GM12878 (cell line): ENCODE measurements around the gene IL1RL2. TPM values are rescaled to one million over a fixed set of nuclear protein-coding genes. Genes with fewer than 3 reads are reported as not detected.

Experiments
- ATAC-seq: fragments of 200-7000 bp; cut with Tn5 transposase; 3 replicates; pipeline ENCODE4 v1.9.1; 2020; ENCODE audit warnings: mild to moderate bottlenecking, moderate library complexity
- BruUV-seq: library from RNA; stranded (reverse); fragments of 400-500 nt; replicated peaks from 2 replicates; lab custom pipeline; 2021; lab: Mats Ljungman, UMichigan
- CTCF ChIA-PET: fragments of 300-600 bp; sonication (Branson Sonifier 250); formaldehyde crosslinking; extraction: SDS; loops from one replicate; lab custom pipeline; 2021; ENCODE audit warnings: inconsistent platforms; lab: Yijun Ruan, JAX
- POLR2A ChIA-PET: fragments of 350-600 bp; formaldehyde crosslinking; extraction: SDS; loops from one replicate; lab custom pipeline; 2021; ENCODE audit warnings: inconsistent platforms; lab: Charles Lee
- RAD21 ChIA-PET: fragments of 300-600 bp; sonication (Branson Sonifier 250); formaldehyde crosslinking; loops from one replicate; lab custom pipeline; 2023; ENCODE audit warnings: antibody characterized with exemption; ENCODE audit not compliant: unreplicated experiment; lab: Charles Lee
- SMC1A ChIA-PET: fragments of 300-600 bp; sonication (Branson Sonifier 250); formaldehyde crosslinking; loops from one replicate; lab custom pipeline; 2023; ENCODE audit not compliant: unreplicated experiment, uncharacterized antibody; lab: Charles Lee
- DNase-seq: peaks from one replicate; pipeline ENCODE4 v3.0.0-alpha.2; 2011; ENCODE audit warnings: low read depth, low spot score
- FAIRE-seq: peaks from 3 replicates; lab custom pipeline; 2011; peaks lifted over from hg19 to GRCh38; lab: Jason Lieb, UNC
- H2AFZ ChIP-seq: 2 replicates; pipeline ENCODE4 v1.6.0; 2011; ENCODE audit warnings: low read depth, low read length, control low read depth; ENCODE audit not compliant: control insufficient read depth
- H3K27ac ChIP-seq: 2 replicates; pipeline ENCODE4 v1.5.1; 2011; ENCODE audit warnings: control low read depth; ENCODE audit not compliant: control insufficient read depth, insufficient read depth
- H3K27me3 ChIP-seq, 2 experiments: replicated peaks in 1 of 2; 2 replicates each; pipeline versions ENCODE4 v1.6.0 to v1.6.1; 2011; ENCODE audit warnings: low read length in 1 of 2; ENCODE audit not compliant: control insufficient read depth in 2 of 2, insufficient read depth in 2 of 2
- H3K36me3 ChIP-seq, 2 experiments: 2 replicates each; pipeline ENCODE4 v1.5.1; 2011; ENCODE audit warnings: low read length in 1 of 2; ENCODE audit not compliant: control insufficient read depth in 2 of 2, insufficient read depth in 2 of 2
- H3K4me1 ChIP-seq: 2 replicates; pipeline ENCODE4 v1.6.1; 2011; ENCODE audit warnings: mild to moderate bottlenecking, low read length, moderate library complexity, mixed read lengths; ENCODE audit not compliant: control insufficient read depth, insufficient read depth
- H3K4me2 ChIP-seq: 2 replicates; pipeline ENCODE4 v1.6.0; 2011; ENCODE audit warnings: control low read depth; ENCODE audit not compliant: control insufficient read depth, insufficient read depth
- H3K4me3 ChIP-seq: fragments of 200-600 bp; sonication (generic); 2 replicates; pipeline ENCODE4 v1.5.1; 2016
- H3K79me2 ChIP-seq: 2 replicates; pipeline ENCODE4 v1.6.0; 2011; ENCODE audit warnings: low read length; ENCODE audit not compliant: control insufficient read depth, insufficient read depth
- H3K9ac ChIP-seq: 2 replicates; pipeline ENCODE4 v1.8.0; 2011; ENCODE audit warnings: low read length, control low read depth, mixed read lengths; ENCODE audit not compliant: control insufficient read depth, insufficient read depth
- H3K9me3 ChIP-seq: replicated peaks from 3 replicates; pipeline ENCODE4 v1.5.1; 2011; ENCODE audit warnings: mild to moderate bottlenecking, low read length; ENCODE audit not compliant: control insufficient read depth, insufficient read depth
- H4K20me1 ChIP-seq: 2 replicates; pipeline ENCODE4 v1.6.0; 2011; ENCODE audit not compliant: control insufficient read depth, insufficient read depth
- CEBPZ ChIP-seq: fragments of 150-350 bp; IDR thresholded peaks from 2 replicates; pipeline ENCODE4 v1.6.1; 2016; ENCODE audit warnings: low read depth, low read length
- ETV6 ChIP-seq, 2 experiments: fragments of 450-650 bp in 1 of 2; IDR thresholded peaks in 1 of 2; conservative IDR thresholded peaks in 1 of 2; 2 replicates each; pipeline ENCODE4 v1.6.1; 2014; ENCODE audit warnings: antibody characterized with exemption in 1 of 2, borderline replicate concordance in 1 of 2, low read depth in 1 of 2, mild to moderate bottlenecking in 1 of 2, moderate library complexity in 1 of 2
- MTA3 ChIP-seq: IDR thresholded peaks from 2 replicates; pipeline ENCODE4 v1.6.1; 2012; ENCODE audit warnings: low read length, inconsistent platforms, borderline replicate concordance
- NKRF ChIP-seq: fragments of 450-650 bp; conservative IDR thresholded peaks from 2 replicates; pipeline ENCODE4 v1.6.1; 2017; ENCODE audit warnings: mild to moderate bottlenecking, moderate library complexity
- PAX8 ChIP-seq: fragments of 450-650 bp; IDR thresholded peaks from 2 replicates; pipeline ENCODE4 v1.6.1; 2017; ENCODE audit warnings: mild to moderate bottlenecking, moderate library complexity
- PBX3 ChIP-seq: IDR thresholded peaks from 2 replicates; pipeline ENCODE4 v1.6.1; 2011; ENCODE audit warnings: mild to moderate bottlenecking, low read depth, low read length, moderate library complexity; ENCODE audit not compliant: insufficient replicate concordance
- PKNOX1 ChIP-seq: fragments of 450-650 bp; IDR thresholded peaks from 2 replicates; pipeline ENCODE4 v1.6.1; 2016; ENCODE audit warnings: mild to moderate bottlenecking
- RBBP5 ChIP-seq: fragments of 200-600 bp; sonication (generic); conservative IDR thresholded peaks from 2 replicates; pipeline ENCODE4 v1.6.1; 2016
- TCF12 ChIP-seq: IDR thresholded peaks from 2 replicates; pipeline ENCODE4 v1.6.1; 2011; ENCODE audit warnings: low read depth, mild to moderate bottlenecking, low read length
- TCF7 ChIP-seq: IDR thresholded peaks from 2 replicates; pipeline ENCODE4 v1.6.1; 2014; ENCODE audit warnings: antibody characterized with exemption, borderline replicate concordance
- ZBTB33 ChIP-seq: fragments of 450-650 bp; IDR thresholded peaks from 2 replicates; pipeline ENCODE4 v1.6.1; 2017; ENCODE audit warnings: mild to moderate bottlenecking
- ZZZ3 ChIP-seq: IDR thresholded peaks from 2 replicates; pipeline ENCODE4 v1.6.1; 2011; ENCODE audit warnings: low read depth; ENCODE audit not compliant: control insufficient read depth, insufficient read length
- WGBS: methylation state at CpG from one replicate; pipeline ENCODE4 v1.1.6; 2016; ENCODE audit warnings: low lambda C conversion rate; ENCODE audit not compliant: insufficient replicate concordance, insufficient coverage; ENCODE audit errors: missing lambda C conversion rate; 5-methylcytosine and 5-hydroxymethylcytosine counted together
- in situ Hi-C: fragments of 300-500 bp; cut with MboI; formaldehyde crosslinking; loops from 9 replicates; pipeline ENCODE4 v1.14.3; 2018; ENCODE audit warnings: mixed read lengths
- intact Hi-C: fragments of 100-400 bp; cut with micrococcal nuclease; formaldehyde crosslinking; loops from one replicate; pipeline ENCODE4 v1.14.2; 2022; ENCODE audit not compliant: unreplicated experiment
- polyA plus RNA-seq, 11 experiments: library from polyadenylated mRNA; depleted of rRNA in 4 of 11; unstranded in 6 of 11; stranded (reverse) in 5 of 11; fragments of >200 nt; fragmentation: Nextera tagmentation in 4 of 11; fragmentation: Illumina TruSeq in 1 of 11; extraction: Ambion mirVana in 4 of 11; extraction: Trizol in 1 of 11; gene quantifications; 1 replicate in 1 of 11; 2 replicates in 10 of 11; pipeline versions ENCODE4 v1.2.1 to v1.2.3, GENCODE V29; 2011 to 2016; ENCODE audit warnings: inconsistent platforms in 2 of 11, missing spikeins in 2 of 11, low read depth in 1 of 11
- total RNA-seq, 4 experiments: library from RNA; depleted of rRNA in 3 of 4; stranded (reverse); fragments of >200 nt in 3 of 4; fragmentation: Illumina TruSeq in 1 of 4; extraction: Trizol in 1 of 4; gene quantifications; 2 replicates each; pipeline versions ENCODE4 v1.2.1 to v1.2.3, GENCODE V29; 2013 to 2021

The IL1RL2 gene
- total and polyA plus RNA-seq, 10 of the 15 experiments (the other 5 are each of a cell fraction or from before 2014, with no cell fraction given): not detected

- POLR2A ChIA-PET: no interaction called here
- H3K9ac ChIP-seq: no peak overlapping the region
- TF ChIP-seq MTA3: no peak
- TF ChIP-seq RBBP5: no peak
- no peak for TF ChIP-seq CEBPZ
- no peak for TF ChIP-seq PAX8
- no peak for TF ChIP-seq ETV6 (conservative IDR thresholded peaks at IDR 0.05 in 1 of 2, IDR thresholded peaks at IDR 0.05 in 1 of 2; ENCODE audit: borderline replicate concordance in 1 of 2, low read depth in 1 of 2)
- no peak for TF ChIP-seq ZZZ3
- TF ChIP-seq PKNOX1: no peak
- TF ChIP-seq PBX3: no peak
- TF ChIP-seq TCF12: no peak
- TF ChIP-seq TCF7: no peak
- TF ChIP-seq ZBTB33: no peak
- TF ChIP-seq NKRF: no peak
These were observed 39.3 kb downstream of the IL1RL2 start for GRCh38 chr2:102226171-102226570.

More at GRCh38 chr2:102226171-102226570, 39.3 kb downstream of the IL1RL2 start:
- SMC1A ChIA-PET: interaction anchor here (0.5 to 1.0 kb wide), 5 partner anchors 62 to 840 kb away, joined by 3 read pairs; no protein-coding TSS in a partner anchor
- Histone ChIP-seq H3K4me3 (no peak overlapping the region), H3K27me3 (no peaks in the 10 kb centered on the region), H2AFZ (no peak overlapping the region), H4K20me1 (no peaks in the 10 kb centered on the region), H3K27ac (no peak overlapping the region), H3K79me2 (no peaks in the 10 kb centered on the region), H3K4me2 (no peak overlapping the region), H3K36me3 (no peaks in the 10 kb centered on the region), H3K4me1 (no peaks in the 10 kb centered on the region; the same call in 1 of the 2 replicates), H3K9me3 (no peaks in the 10 kb centered on the region; the same call in 2 of the 3 replicates)
- WGBS: 67% methylated on average over 6 of the region's 6 CpGs
- RAD21 ChIA-PET: interaction anchor here (0.7 to 0.8 kb wide), 3 partner anchors 206 to 221 kb away, joined by 3 to 6 read pairs (median 4); no protein-coding TSS in a partner anchor
- intact Hi-C loops (no loop called here), in situ Hi-C loops (no loop called here)
- CTCF ChIA-PET: interaction anchor here (0.8 to 1.4 kb wide), 4 partner anchors 14 to 395 kb away, joined by 3 to 4 read pairs (median 4); no protein-coding TSS in a partner anchor
- FAIRE-seq: no peak
- DNase-seq: no peak
- BruUV-seq: no TSS peak
- ATAC-seq: no peak
